OCI-LY7 (cell line): ENCODE results near the gene DCTN3.

ENCODE experiments used
- EZH2phosphoT487 ChIP-seq: fragments of 200-600 bp; sonication (generic); IDR thresholded peaks from 2 replicates; pipeline ENCODE4 v1.6.1; 2018; ENCODE audit warnings: low read depth, borderline replicate concordance, mild to moderate bottlenecking, mixed run types, antibody characterized with exemption, low read length, moderate library complexity, mixed read lengths
- TF ChIP-seq, protein P1 (sequence below): fragments of 200-600 bp; sonication (generic); conservative IDR thresholded peaks from 2 replicates; pipeline ENCODE4 v1.5.1; 2014; ENCODE audit warnings: mild to moderate bottlenecking, antibody characterized with exemption, low read length, moderate library complexity, mixed read lengths

DNA sequence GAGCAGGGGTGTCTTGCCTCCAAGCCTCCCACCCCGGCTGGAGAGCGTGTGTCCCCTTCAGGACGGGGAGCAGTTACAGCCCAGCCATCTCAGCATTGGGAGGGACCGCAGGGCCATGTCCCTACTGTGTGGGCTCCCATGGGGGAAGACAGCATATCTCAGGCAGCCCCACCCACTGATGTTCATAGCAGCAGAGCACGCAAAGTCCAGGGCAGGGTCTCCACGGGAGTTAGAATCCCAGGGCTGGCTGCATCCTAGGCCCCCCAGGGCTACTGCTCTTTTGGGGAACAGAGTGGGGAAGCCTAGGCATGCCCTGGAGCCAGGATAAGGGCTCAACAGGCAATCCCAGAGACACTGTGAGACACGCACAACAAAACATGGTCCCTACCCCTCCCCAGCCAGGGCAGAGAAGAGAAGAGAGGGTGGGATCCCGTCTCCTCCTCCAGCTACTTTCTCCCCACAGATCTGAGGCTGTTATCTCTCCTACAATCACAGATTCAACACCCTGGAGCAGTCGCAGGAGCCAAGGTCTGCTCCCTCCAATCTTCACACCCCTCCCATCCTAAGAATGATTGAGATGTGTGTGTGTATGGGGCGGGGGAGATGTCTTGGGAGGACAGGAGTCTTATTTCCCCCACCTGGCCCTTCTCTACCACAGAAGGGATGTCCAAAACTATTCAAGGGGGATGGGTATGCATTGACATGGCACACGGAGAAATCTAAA is 34.2 kb downstream of the DCTN3 start:
- TF ChIP-seq, protein P1, sequence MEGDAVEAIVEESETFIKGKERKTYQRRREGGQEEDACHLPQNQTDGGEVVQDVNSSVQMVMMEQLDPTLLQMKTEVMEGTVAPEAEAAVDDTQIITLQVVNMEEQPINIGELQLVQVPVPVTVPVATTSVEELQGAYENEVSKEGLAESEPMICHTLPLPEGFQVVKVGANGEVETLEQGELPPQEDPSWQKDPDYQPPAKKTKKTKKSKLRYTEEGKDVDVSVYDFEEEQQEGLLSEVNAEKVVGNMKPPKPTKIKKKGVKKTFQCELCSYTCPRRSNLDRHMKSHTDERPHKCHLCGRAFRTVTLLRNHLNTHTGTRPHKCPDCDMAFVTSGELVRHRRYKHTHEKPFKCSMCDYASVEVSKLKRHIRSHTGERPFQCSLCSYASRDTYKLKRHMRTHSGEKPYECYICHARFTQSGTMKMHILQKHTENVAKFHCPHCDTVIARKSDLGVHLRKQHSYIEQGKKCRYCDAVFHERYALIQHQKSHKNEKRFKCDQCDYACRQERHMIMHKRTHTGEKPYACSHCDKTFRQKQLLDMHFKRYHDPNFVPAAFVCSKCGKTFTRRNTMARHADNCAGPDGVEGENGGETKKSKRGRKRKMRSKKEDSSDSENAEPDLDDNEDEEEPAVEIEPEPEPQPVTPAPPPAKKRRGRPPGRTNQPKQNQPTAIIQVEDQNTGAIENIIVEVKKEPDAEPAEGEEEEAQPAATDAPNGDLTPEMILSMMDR: no peak
- no peak for TF ChIP-seq EZH2phosphoT487
